ENCODE data around the gene CNTN1.

Gene CNTN1

GRCh38 chr12:41013881-41014642, 321.8 kb downstream of the CNTN1 start:
- Histone ChIP-seq H3K9me3 (replicated peaks; ENCODE audit: low read length) (peaks cover 32% of the 10 kb centered on the region), H3K36me3 (ENCODE audit: insufficient read depth, low read length) (no peaks in the 10 kb centered on the region), H3K27me3 (ENCODE audit: control insufficient read depth, insufficient read depth, low read length) (peaks cover 14% of the 10 kb centered on the region), H3K4me2 (ENCODE audit: low read length) (no peak overlapping the region), H3K4me1 (ENCODE audit: control insufficient read depth, insufficient read depth, low read length) (peaks cover 6% of the 10 kb centered on the region), H3K4me3 (ENCODE audit: low read length) (no peak overlapping the region), H3K9ac (ENCODE audit: low read depth, low read length) (no peak overlapping the region)

- no peaks in the 10 kb centered on the region for H3K36me3 ChIP-seq (ENCODE audit: insufficient read depth, low read length)
- peaks cover 27% of the 10 kb centered on the region for H3K9me3 ChIP-seq (replicated peaks; ENCODE audit: low read length)
Measured at GRCh38 chr12:41014643-41015020, 322.4 kb downstream of the CNTN1 start.

GRCh38 chr12:41018010-41018409, 325.8 kb downstream of the CNTN1 start:
- Histone ChIP-seq H3K36me3 (ENCODE audit: insufficient read depth, low read length) (no peaks in the 10 kb centered on the region), H3K4me1 (ENCODE audit: control insufficient read depth, insufficient read depth, low read length) (peaks cover 6% of the 10 kb centered on the region), H3K4me3 (ENCODE audit: low read length) (no peak overlapping the region), H3K9me3 (replicated peaks; ENCODE audit: low read length) (no peaks in the 10 kb centered on the region), H3K9ac (ENCODE audit: low read depth, low read length) (no peak overlapping the region), H3K27me3 (ENCODE audit: control insufficient read depth, insufficient read depth, low read length) (peaks cover 29% of the 10 kb centered on the region), H3K4me2 (ENCODE audit: low read length) (no peak overlapping the region)

More at GRCh38 chr12:41014643-41015020, 322.4 kb downstream of the CNTN1 start:
- H3K4me3 ChIP-seq (ENCODE audit: low read length): no peak overlapping the region
- H3K27me3 ChIP-seq (ENCODE audit: control insufficient read depth, insufficient read depth, low read length): peaks cover 17% of the 10 kb centered on the region
- H3K9ac ChIP-seq (ENCODE audit: low read depth, low read length): no peak overlapping the region
- peaks cover 6% of the 10 kb centered on the region for H3K4me1 ChIP-seq (ENCODE audit: control insufficient read depth, insufficient read depth, low read length)
- no peak overlapping the region for H3K4me2 ChIP-seq (ENCODE audit: low read length)

- H3K4me2 ChIP-seq (ENCODE audit: low read length): no peak overlapping the region
- peaks cover 36% of the 10 kb centered on the region for H3K27me3 ChIP-seq (ENCODE audit: control insufficient read depth, insufficient read depth, low read length)
- no peaks in the 10 kb centered on the region for H3K36me3 ChIP-seq (ENCODE audit: insufficient read depth, low read length)
- no peak overlapping the region for H3K9ac ChIP-seq (ENCODE audit: low read depth, low read length)
- H3K9me3 ChIP-seq (replicated peaks; ENCODE audit: low read length): no peaks in the 10 kb centered on the region
- no peak overlapping the region for H3K4me3 ChIP-seq (ENCODE audit: low read length)
- peaks cover under 1% of the 10 kb centered on the region for H3K4me1 ChIP-seq (ENCODE audit: control insufficient read depth, insufficient read depth, low read length)
Measured at GRCh38 chr12:41019461-41019860, 327.2 kb downstream of the CNTN1 start.

- no peaks in the 10 kb centered on the region for H3K36me3 ChIP-seq (ENCODE audit: insufficient read depth, low read length)
- peaks cover 31% of the 10 kb centered on the region for H3K27me3 ChIP-seq (ENCODE audit: control insufficient read depth, insufficient read depth, low read length)
- H3K9me3 ChIP-seq (replicated peaks; ENCODE audit: low read length): no peaks in the 10 kb centered on the region
- no peak overlapping the region for H3K4me2 ChIP-seq (ENCODE audit: low read length)
- H3K9ac ChIP-seq (ENCODE audit: low read depth, low read length): no peak overlapping the region
- no peak overlapping the region for H3K4me3 ChIP-seq (ENCODE audit: low read length)
- no peaks in the 10 kb centered on the region for H3K4me1 ChIP-seq (ENCODE audit: control insufficient read depth, insufficient read depth, low read length)
Measured at GRCh38 chr12:41023836-41024235, 331.6 kb downstream of the CNTN1 start.

GRCh38 chr12:41026151-41026550, 333.9 kb downstream of the CNTN1 start:
- H3K4me3 ChIP-seq (ENCODE audit: low read length): no peak overlapping the region
- no peaks in the 10 kb centered on the region for H3K4me1 ChIP-seq (ENCODE audit: control insufficient read depth, insufficient read depth, low read length)
- no peaks in the 10 kb centered on the region for H3K9me3 ChIP-seq (replicated peaks; ENCODE audit: low read length)
- peaks cover 23% of the 10 kb centered on the region for H3K27me3 ChIP-seq (ENCODE audit: control insufficient read depth, insufficient read depth, low read length)
- no peak overlapping the region for H3K9ac ChIP-seq (ENCODE audit: low read depth, low read length)
- H3K36me3 ChIP-seq (ENCODE audit: insufficient read depth, low read length): no peaks in the 10 kb centered on the region
- no peak overlapping the region for H3K4me2 ChIP-seq (ENCODE audit: low read length)

GRCh38 chr12:41032386-41032785, 340.1 kb downstream of the CNTN1 start:
- Histone ChIP-seq H3K4me1 (ENCODE audit: control insufficient read depth, insufficient read depth, low read length) (no peaks in the 10 kb centered on the region), H3K27me3 (ENCODE audit: control insufficient read depth, insufficient read depth, low read length) (no peaks in the 10 kb centered on the region), H3K9ac (ENCODE audit: low read depth, low read length) (no peak overlapping the region), H3K4me3 (ENCODE audit: low read length) (no peak overlapping the region), H3K4me2 (ENCODE audit: low read length) (no peak overlapping the region), H3K36me3 (ENCODE audit: insufficient read depth, low read length) (no peaks in the 10 kb centered on the region), H3K9me3 (replicated peaks; ENCODE audit: low read length) (no peaks in the 10 kb centered on the region)

- H3K27me3 ChIP-seq (ENCODE audit: control insufficient read depth, insufficient read depth, low read length): no peaks in the 10 kb centered on the region
- H3K4me1 ChIP-seq (ENCODE audit: control insufficient read depth, insufficient read depth, low read length): no peaks in the 10 kb centered on the region
- no peak overlapping the region for H3K4me2 ChIP-seq (ENCODE audit: low read length)
- no peaks in the 10 kb centered on the region for H3K9me3 ChIP-seq (replicated peaks; ENCODE audit: low read length)
- H3K9ac ChIP-seq (ENCODE audit: low read depth, low read length): no peak overlapping the region
- no peaks in the 10 kb centered on the region for H3K36me3 ChIP-seq (ENCODE audit: insufficient read depth, low read length)
- H3K4me3 ChIP-seq (ENCODE audit: low read length): no peak overlapping the region
Measured at GRCh38 chr12:41034686-41035085, 342.4 kb downstream of the CNTN1 start.

- Histone ChIP-seq H3K9me3 (replicated peaks; ENCODE audit: low read length) (no peaks in the 10 kb centered on the region), H3K9ac (ENCODE audit: low read depth, low read length) (no peak overlapping the region), H3K27me3 (ENCODE audit: control insufficient read depth, insufficient read depth, low read length) (no peaks in the 10 kb centered on the region), H3K4me2 (ENCODE audit: low read length) (no peak overlapping the region), H3K4me1 (ENCODE audit: control insufficient read depth, insufficient read depth, low read length) (no peaks in the 10 kb centered on the region), H3K36me3 (ENCODE audit: insufficient read depth, low read length) (no peaks in the 10 kb centered on the region), H3K4me3 (ENCODE audit: low read length) (no peak overlapping the region)
Measured at GRCh38 chr12:41039461-41039860, 347.2 kb downstream of the CNTN1 start.

- no peak overlapping the region for H3K9ac ChIP-seq (ENCODE audit: low read depth, low read length)
- no peaks in the 10 kb centered on the region for H3K27me3 ChIP-seq (ENCODE audit: control insufficient read depth, insufficient read depth, low read length)
- H3K4me2 ChIP-seq (ENCODE audit: low read length): no peak overlapping the region
- no peaks in the 10 kb centered on the region for H3K4me1 ChIP-seq (ENCODE audit: control insufficient read depth, insufficient read depth, low read length)
- no peaks in the 10 kb centered on the region for H3K9me3 ChIP-seq (replicated peaks; ENCODE audit: low read length)
- no peak overlapping the region for H3K4me3 ChIP-seq (ENCODE audit: low read length)
- H3K36me3 ChIP-seq (ENCODE audit: insufficient read depth, low read length): no peaks in the 10 kb centered on the region
Measured at GRCh38 chr12:41045509-41045908, 353.3 kb downstream of the CNTN1 start.

GRCh38 chr12:41049033-41049432, 356.8 kb downstream of the CNTN1 start:
- no peaks in the 10 kb centered on the region for H3K36me3 ChIP-seq (ENCODE audit: insufficient read depth, low read length)
- H3K4me3 ChIP-seq (ENCODE audit: low read length): no peak overlapping the region
- H3K27me3 ChIP-seq (ENCODE audit: control insufficient read depth, insufficient read depth, low read length): no peaks in the 10 kb centered on the region
- H3K9ac ChIP-seq (ENCODE audit: low read depth, low read length): no peak overlapping the region
- no peaks in the 10 kb centered on the region for H3K4me1 ChIP-seq (ENCODE audit: control insufficient read depth, insufficient read depth, low read length)
- no peak overlapping the region for H3K4me2 ChIP-seq (ENCODE audit: low read length)
- H3K9me3 ChIP-seq (replicated peaks; ENCODE audit: low read length): no peaks in the 10 kb centered on the region

GRCh38 chr12:41051954-41052353, 359.7 kb downstream of the CNTN1 start:
- Histone ChIP-seq H3K4me2 (ENCODE audit: low read length) (no peak overlapping the region), H3K36me3 (ENCODE audit: insufficient read depth, low read length) (no peaks in the 10 kb centered on the region), H3K9ac (ENCODE audit: low read depth, low read length) (no peak overlapping the region), H3K9me3 (replicated peaks; ENCODE audit: low read length) (no peaks in the 10 kb centered on the region), H3K4me1 (ENCODE audit: control insufficient read depth, insufficient read depth, low read length) (peaks cover 6% of the 10 kb centered on the region), H3K27me3 (ENCODE audit: control insufficient read depth, insufficient read depth, low read length) (no peaks in the 10 kb centered on the region), H3K4me3 (ENCODE audit: low read length) (no peak overlapping the region)
